Embryonic facial prominence (tissue), 1 donor: ENCODE results near the gene ZSWIM4.

Experiments used
- DNase-seq: peaks from one replicate; pipeline ENCODE4 v3.0.0-alpha.2; 2016; ENCODE audit errors: extremely low spot score

The ZSWIM4 gene

GRCh38 chr19:13808856-13809255, 13.6 kb downstream of the ZSWIM4 start:
- no peak for DNase-seq

- no peak for DNase-seq
Observed at GRCh38 chr19:13812544-13812943, 17.3 kb downstream of the ZSWIM4 start.

GRCh38 chr19:13813147-13813546, 17.9 kb downstream of the ZSWIM4 start:
- DNase-seq: no peak

- DNase-seq: no peak
Observed at GRCh38 chr19:13814550-13814949, 19.3 kb downstream of the ZSWIM4 start.

GRCh38 chr19:13817018-13817614, 21.9 kb downstream of the ZSWIM4 start:
- no peak for DNase-seq

GRCh38 chr19:13817615-13818371, 22.6 kb downstream of the ZSWIM4 start:
- no peak for DNase-seq

- no peak for DNase-seq
Observed at GRCh38 chr19:13819238-13819637, 24.0 kb downstream of the ZSWIM4 start.

GRCh38 chr19:13821292-13821691, 26.0 kb downstream of the ZSWIM4 start:
- DNase-seq: no peak

GRCh38 chr19:13823256-13823655, 28.0 kb downstream of the ZSWIM4 start:
- DNase-seq: no peak

- DNase-seq: no peak
Observed at GRCh38 chr19:13823901-13824300, 28.7 kb downstream of the ZSWIM4 start.

- no peak for DNase-seq
Observed at GRCh38 chr19:13824703-13825102, 29.5 kb downstream of the ZSWIM4 start.

GRCh38 chr19:13825489-13826441, 30.5 kb downstream of the ZSWIM4 start:
- DNase-seq: no peak

GRCh38 chr19:13826652-13827235, 31.5 kb downstream of the ZSWIM4 start:
- DNase-seq: no peak

GRCh38 chr19:13827656-13828055, 32.4 kb downstream of the ZSWIM4 start:
- no peak for DNase-seq

- DNase-seq: no peak
Observed at GRCh38 chr19:13830114-13830740, 35.0 kb downstream of the ZSWIM4 start.

- no peak for DNase-seq
Observed at GRCh38 chr19:13830741-13831536, 35.7 kb downstream of the ZSWIM4 start.

GRCh38 chr19:13831537-13832467, 36.6 kb downstream of the ZSWIM4 start:
- DNase-seq: no peak

GRCh38 chr19:13833330-13834243, 38.3 kb downstream of the ZSWIM4 start:
- DNase-seq: no peak
